Hematopoietic multipotent progenitor cell treated with erythropoietin and hydrocortisone succinate and interleukin-3 and kit ligand, for 17 days (in vitro differentiated cells): ENCODE measurements around the gene EPC1.
"Not testable (repeated sequence)": the region's sequence is repeated elsewhere in the genome, so short reads cannot be mapped to it uniquely, and the experiment has no call there.

ENCODE experiments used
- DNase-seq: peaks from one replicate; pipeline ENCODE4 v3.0.0-alpha.2; 2015; ENCODE audit warnings: low spot score

EPC1 gene

DNA sequence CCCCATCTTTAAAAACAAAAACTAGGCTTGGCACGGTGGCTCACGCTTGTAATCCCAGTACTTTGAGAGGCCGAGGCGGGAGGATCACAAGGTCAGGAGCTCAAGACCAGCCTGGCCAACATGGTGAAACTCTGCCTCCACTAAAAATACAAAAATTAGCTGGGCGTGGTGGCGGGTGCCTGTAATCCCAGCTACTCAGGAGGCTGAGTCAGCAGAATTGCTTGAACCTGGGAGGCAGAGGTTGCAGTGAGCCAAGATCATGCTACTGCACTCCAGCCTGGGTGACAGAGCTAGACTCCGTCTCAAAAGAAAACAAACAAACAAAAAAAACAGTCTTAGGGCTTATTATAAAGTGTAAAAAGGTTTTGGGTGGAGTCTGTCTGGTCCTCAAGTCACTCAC is 117.2 kb downstream of the EPC1 start:
- DNase-seq = not testable (repeated sequence)

GRCh38 chr10:32229170-32229569 is 117.8 kb downstream of the EPC1 start:
- DNase-seq = no peak

GRCh38 chr10:32227802-32228201 is 119.2 kb downstream of the EPC1 start:
- no peak for DNase-seq

GRCh38 chr10:32226624-32227023 is 120.3 kb downstream of the EPC1 start:
- DNase-seq = no peak

GRCh38 chr10:32225976-32226375 is 121.0 kb downstream of the EPC1 start:
- DNase-seq = no peak

DNA sequence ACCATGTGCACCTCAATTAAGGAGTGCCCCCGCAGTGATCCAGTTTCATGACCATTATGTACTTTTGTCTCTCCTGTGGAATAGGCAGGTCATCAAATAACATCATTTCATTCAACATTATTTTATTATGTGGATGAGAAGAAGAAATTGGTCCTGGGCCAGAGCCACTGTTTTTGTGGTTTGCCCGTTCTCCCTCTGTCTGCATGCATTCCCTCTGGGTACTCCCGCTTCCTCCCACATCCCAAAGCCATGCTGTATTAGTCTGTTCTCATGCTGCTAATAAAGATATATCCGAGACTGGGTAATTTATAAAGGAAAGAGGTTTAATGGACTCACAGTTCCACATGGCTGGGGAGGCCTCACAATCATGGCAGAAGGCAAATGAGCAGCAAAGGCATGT is 124.6 kb downstream of the EPC1 start:
- not testable (repeated sequence) for DNase-seq

DNA sequence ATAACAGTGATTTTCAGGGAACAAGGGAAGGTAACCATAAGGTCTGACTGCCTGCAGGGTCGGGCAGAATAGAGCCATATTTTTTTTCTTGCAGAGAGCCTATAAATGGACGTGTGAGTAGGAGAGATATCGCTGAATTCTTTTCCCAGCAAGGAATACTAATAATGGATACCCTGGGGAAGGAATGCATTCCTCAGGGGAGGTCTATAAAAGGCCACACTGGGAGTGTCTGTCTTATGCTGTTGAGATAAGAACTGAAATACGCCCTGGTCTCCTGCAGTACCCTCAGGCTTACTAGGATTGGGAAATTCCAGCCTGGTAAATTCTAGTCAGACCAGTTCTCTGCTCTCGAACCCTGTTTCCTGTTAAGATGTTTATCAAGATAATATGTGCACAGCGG is 127.8 kb downstream of the EPC1 start:
- DNase-seq = not testable (repeated sequence)

DNA sequence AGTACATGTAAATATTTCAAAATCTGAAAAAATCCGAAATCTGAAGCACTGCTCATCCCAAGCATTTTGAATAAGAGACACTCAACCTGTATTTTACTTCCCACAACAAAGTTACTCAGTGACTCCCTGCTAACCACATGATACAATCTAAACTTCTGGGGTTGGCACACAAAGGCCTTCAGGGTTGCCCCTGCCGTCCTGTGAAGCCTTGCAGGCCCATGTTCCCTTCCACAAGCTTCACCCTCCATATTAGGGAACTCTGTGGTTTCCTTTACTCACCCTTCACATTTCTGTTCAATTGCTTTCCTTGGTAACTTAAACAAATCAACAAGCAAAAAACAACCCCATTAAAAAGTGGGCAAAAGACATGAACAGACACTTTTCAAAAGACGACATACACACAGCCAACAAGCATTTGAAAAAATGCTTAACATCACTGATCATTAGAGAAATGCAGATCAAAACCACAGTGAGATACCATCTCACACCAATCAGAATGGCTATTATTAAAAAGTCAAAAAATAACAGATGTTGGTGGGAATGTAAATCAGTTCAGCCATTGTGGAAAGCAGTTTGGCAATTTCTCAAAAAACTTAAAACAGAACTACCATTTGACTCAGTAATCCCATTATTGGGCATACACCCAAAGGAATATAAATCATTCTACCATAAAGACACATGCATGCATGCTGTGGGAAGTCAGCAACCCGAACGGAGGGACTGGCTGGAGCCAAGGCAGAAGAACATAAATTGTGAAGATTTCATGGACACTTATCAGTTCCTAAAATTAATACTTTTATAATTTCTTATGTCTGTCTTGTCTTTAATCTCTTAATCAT is 128.5 kb downstream of the EPC1 start:
- not testable (repeated sequence) for DNase-seq
